GM18868 (cell line): ENCODE data around the gene AMY2B.
"Not testable (repeated sequence)": the region's sequence is repeated elsewhere in the genome, so short reads cannot be mapped to it uniquely, and the experiment has no call there.

Source experiments
- ATAC-seq: cut with Tn5 transposase; IDR thresholded peaks from one replicate; pipeline ENCODE4 v1.9.1; 2021; ENCODE audit warnings: mild to moderate bottlenecking, moderate library complexity; ENCODE audit not compliant: unreplicated experiment

The AMY2B gene

GRCh38 chr1:103571289-103571688 is at the start of gene AMY2B:
Gene AMY2B, plus strand, starts transcription at chr1:103571589. Its CDS starts 14 bp downstream, at chr1:103571603.
- ATAC-seq = not testable (repeated sequence)

DNA sequence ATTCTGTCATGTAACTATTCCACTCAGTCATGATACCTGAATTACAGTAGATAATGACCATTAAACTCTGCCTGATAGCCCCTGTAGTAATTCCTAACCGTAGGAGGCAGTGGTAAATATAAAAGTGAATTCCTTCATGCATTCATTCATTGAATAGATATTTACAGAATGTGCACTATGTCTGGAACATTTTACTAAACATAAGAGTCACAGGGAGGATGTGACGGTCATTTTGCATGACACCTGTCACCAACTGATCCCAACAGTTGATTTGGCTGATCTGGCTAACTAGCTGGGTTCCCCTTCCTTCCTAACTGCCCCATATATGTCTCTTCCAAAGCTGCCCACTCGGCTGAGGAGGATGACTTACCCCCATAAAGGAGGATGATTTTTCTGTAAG is 48.0 kb upstream of the AMY2B start:
- no peak for ATAC-seq

DNA sequence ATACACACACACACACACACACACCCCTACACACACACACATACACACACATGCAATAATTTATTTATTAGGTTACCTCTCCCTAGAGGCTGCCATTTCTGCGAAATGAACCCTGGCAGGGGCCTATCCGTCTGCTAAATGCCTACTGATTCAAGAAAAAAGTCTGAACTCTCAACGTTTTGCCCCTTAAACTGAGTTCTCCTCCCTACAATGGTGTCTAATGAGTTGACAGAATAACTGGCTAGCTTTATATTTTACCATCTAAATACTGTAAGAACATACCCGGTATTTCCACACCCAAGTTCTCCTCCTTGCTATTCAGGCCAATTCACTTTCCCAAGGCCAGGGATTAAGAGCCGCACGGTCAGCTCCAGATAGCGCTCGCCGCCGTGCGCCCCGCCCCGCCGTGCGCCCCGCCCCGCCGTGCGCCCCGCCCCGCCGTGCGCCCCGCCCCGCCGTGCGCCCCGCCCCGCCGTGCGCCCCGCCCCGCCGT is 46.2 kb upstream of the AMY2B start:
- peak; percentile 53 for ATAC-seq

DNA sequence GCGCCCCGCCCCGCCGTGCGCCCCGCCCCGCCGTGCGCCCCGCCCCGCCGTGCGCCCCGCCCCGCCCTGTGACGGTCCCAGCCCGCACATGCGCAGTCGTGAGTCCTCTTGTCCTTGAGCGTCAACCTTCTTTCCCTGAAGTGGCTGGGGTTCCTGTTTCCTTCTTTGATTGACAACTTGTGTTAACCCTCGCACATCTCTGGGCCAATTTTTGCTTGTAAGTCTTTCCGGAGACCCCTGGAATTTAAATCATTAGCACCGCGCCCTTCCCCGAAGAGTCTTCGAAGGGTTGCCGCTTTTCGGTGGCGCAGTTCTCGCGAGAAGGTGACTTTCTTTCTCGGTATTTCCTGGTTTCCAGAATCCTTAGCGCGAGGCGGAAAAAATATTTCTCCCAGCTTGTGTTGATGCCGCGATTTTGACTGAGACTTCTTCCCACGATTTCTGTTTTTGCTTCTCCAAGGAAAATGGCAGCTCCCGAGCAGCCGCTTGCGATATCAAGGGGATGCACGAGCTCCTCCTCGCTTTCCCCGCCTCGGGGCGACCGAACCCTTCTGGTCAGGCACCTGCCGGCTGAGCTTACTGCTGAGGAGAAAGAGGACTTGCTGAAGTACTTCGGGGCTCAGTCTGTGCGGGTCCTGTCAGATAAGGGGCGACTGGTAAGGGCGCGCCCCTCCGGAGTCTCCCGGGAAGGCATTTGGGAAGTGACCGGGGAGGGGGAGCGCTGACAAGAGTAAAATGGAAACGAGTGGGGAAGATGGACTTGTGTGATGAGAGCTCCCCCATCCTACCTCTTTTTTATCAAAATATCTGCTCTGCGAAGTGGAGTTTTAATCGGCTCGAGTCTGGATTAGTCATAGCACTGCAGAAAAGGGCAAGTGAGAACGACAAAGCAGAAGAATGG is 45.5 kb upstream of the AMY2B start, which contains the start of gene RNPC3:
Gene RNPC3, plus strand, starts transcription at position 93 of the 901 bp plus-strand sequence. Its CDS starts 372 bp downstream, at position 465.
- peak; percentile 77 for ATAC-seq

DNA sequence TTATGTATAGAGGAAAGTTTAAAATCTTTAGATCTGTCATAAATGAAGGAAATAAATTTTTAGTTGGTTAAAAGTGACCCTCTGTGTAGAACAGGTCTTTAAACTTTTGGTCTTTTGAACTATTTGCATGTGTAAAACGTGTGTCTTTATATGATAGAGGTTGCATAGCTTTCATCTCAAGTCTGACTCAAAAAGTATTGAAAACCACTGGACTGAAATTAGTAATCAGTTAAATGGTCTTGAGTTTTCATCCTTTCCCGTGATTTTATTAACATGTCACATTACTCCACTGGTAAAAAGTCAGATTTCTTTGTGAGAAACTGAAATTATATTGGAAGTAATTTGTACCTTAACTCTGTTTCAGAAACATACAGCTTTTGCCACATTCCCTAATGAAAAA is 44.1 kb upstream of the AMY2B start:
- peak; percentile 16 for ATAC-seq

GRCh38 chr1:103529746-103530145 is 41.6 kb upstream of the AMY2B start:
- no peak for ATAC-seq

- ATAC-seq = no peak
Observed at GRCh38 chr1:103538226-103538625, 33.2 kb upstream of the AMY2B start.

- no peak for ATAC-seq
Observed at GRCh38 chr1:103541431-103541830, 30.0 kb upstream of the AMY2B start.

GRCh38 chr1:103546496-103546895 is 24.9 kb upstream of the AMY2B start:
- ATAC-seq = no peak

DNA sequence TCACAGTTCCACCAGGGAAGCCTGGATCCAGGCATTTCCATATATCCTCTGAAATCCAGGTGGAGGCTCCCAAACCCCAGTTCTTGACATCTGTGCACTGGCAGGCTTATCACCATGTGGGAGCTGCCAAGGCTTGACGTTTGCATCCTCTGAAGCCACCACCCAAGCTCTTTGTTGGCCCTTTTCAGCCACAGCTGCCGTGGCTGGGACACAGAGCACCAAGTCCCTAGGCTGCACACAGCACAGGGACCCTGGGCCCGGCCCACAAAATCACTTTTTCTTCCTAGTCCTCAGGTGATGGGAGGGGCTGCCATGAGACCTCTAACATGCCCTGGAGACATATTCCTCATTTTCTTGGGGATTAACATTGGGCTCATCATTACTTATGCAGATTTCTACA is 23.5 kb upstream of the AMY2B start:
- no peak for ATAC-seq

DNA sequence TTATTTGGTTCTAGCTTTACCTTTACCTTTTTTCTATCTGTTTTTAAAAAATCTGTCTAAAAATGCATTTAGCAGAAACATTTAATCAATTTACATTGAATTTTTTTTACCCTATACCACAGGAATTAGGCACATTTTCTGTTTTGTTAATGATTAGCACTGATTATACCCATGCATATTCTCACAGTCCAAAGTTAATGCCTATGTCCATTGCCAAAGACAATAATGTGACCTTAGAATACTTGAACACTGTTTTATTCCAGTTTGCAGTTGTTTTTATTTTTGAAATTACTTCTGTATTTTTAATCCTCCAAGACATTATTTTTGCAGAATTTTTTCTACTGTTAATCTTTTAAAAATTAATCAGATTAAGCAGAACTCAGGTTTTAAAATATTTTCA is 11.0 kb upstream of the AMY2B start:
- ATAC-seq = no peak

DNA sequence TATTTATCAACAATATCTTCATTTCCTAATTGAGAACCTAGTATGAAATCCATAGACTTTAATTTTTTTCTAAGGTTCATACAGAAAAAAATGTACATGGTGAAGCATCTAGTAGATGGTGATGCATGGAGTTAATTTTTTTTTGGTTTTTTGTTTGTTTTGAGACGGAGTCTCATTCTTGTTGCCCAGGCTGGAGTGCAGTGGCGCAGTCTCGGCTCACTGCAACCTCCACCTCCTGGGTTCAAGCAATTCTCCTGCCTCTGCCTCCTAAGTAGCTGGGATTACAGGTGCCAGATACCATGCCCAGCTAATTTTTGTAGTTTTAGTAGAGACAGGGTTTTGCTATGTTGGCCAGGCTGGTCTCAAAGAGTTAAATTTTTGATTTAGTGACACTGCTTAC is 10.3 kb upstream of the AMY2B start:
- not testable (repeated sequence) for ATAC-seq

- ATAC-seq = peak; percentile 94
Observed at GRCh38 chr1:103561643-103562395, 9.6 kb upstream of the AMY2B start.

DNA sequence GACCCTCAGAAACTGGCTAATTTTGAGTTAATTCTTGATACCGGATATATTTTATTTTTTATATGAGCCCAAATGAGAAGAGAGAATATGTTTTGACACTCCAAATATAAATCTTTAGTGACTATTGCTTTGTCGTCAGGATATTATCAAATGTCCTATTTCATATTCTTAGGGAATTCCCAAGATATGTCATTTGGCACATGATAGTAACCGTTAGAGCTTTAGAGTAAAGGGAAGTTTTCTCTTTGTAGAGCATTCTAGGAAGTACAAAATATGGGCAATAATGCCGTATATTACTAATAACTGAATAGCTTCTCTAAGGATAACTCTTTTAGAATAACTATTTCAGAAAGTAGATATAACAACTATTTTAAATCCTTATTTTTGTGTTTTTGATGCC is 8.3 kb upstream of the AMY2B start:
- no peak for ATAC-seq

DNA sequence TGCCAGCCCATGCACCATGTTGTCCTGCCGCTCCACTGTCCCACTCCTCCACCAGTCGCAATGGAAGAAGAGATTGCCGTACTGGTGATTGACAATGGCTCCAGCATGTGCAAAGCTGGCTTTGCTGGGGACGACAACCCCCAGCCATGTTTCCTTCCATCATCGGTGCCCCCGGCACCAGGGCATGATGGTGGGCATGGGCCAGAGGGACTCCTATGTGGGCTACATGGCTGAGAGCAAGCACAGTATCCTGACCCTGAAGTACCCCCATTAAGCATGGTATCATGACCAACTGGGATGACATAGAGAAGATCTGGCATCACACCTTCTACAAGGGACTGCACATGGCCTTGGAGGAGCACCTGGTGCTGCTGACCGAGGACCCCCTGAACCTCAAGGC is 1.9 kb upstream of the AMY2B start:
- ATAC-seq = no peak

GRCh38 chr1:103576065-103576464 is 4.7 kb downstream of the AMY2B start:
- peak; percentile 84 for ATAC-seq

DNA sequence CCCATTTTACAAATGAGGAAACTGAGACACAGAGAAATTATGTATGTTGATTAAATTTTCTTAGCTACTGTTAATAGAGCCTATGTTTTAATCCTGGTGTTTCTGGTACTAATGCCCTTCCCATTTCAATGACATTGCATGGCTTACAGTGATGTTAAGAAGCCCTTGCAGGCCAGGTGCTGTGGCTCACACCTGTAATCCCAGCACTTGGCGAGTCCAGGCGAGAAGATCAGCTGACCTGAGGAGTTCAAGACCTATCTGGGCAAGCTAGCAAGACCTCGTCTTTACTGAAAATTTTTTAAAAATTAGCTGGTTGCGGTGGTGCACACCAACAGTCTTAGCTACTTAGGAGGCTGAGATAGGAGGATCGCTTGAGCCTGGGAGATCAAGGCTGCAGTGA is 5.4 kb downstream of the AMY2B start:
- not testable (repeated sequence) for ATAC-seq

DNA sequence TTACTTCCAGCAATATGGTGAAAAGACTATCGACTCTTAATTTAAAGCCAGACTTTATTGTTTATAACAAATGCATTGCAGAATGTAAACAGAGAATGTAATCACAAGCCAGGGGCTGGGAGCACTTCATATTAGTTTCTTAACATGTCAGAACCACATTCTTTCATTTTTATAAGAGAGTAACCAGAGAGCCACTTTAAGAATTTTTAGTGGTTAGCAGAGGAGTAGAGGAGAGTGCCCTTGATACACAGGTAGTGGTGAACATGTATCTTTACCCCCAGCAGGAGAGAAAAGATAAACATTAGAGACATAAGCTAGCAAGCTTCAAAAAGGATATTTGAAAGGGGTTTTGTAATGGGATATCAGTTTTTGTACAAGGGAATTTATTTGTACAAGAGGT is 11.1 kb downstream of the AMY2B start:
- no peak for ATAC-seq

- ATAC-seq = no peak
Observed at GRCh38 chr1:103583887-103584286, 12.5 kb downstream of the AMY2B start.

DNA sequence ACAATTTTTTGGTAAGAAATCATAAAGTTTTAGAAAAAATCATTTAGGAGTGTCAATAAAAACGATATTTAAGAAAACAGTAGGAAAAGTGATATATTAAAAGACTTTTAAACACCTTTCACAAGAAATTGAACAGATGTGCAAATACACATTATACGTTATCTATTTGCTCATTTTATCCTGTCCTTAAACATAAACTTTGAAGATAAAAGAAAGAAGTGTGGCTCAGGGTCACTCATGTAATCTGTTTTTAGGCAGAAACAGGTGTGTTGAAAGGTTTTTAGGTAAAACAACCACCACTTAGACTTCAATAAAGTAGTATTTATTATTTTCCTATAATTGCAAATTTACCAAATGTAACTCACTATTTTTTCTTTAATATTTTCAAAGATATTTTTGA is 13.1 kb downstream of the AMY2B start:
- no peak for ATAC-seq

DNA sequence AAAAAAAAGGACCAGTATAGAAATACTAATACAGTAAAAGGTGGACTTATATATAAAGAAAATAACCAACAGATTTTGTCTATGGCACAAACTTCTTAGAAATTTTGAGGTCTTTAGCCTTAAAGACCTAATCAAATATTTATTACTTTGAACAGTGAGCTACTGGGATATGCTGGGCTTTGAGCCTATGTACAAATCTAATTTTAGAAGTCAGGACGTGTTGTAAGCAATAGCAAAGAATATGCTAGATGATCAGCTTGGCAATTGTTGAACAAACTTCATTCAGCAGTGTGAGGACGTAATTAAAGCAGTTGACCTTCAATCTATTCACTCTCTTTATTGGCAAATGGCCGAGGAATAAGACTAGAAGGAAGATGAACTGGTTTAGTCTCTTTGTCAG is 31.4 kb downstream of the AMY2B start:
- ATAC-seq = not testable (repeated sequence)

DNA sequence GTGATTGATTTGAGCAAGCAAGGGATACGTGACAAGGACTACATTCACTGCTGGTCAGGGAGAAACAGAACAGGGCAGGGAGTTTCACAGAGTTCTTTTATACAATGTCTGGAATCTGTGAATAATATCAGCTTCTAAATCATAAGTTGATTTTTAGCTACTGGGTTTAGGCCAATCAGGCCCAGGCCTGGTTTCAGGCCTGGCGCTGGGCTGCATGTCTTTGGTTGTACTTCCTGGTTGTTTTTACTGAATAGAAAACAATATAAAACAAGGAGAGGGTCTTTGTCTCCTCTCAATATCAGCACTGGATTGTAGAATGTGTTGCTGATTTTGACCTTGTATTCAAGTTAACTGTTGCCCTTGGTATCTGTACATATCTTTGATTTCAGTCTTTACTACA is 45.0 kb downstream of the AMY2B start:
- ATAC-seq = no peak
